ENCODE results near the gene SECTM1. TPM values are rescaled to one million over a fixed set of nuclear protein-coding genes. Genes with fewer than 3 reads are reported as not detected.

The SECTM1 gene
- total and polyA plus RNA-seq, 2 experiments from 2014 or later, result 0.21 to 1.3 TPM

- Histone ChIP-seq H4K20me1 (replicated peaks; ENCODE audit: insufficient read depth) (0 out of 2 replicates have a peak, but pooled peaks cover 5% of the 10 kb centered on the region), H3K9me2 (ENCODE audit: insufficient read depth) (no peaks in the 10 kb centered on the region), H3K27ac (ENCODE audit: low read depth) (no peak overlapping the region), H3K4me3 (no peak overlapping the region), H3K27me3 (ENCODE audit: insufficient read depth) (no peaks in the 10 kb centered on the region), H3K4me2 (no peak overlapping the region), H3F3A (replicated peaks; ENCODE audit: low read depth) (0 out of 2 replicates have a peak, but pooled peaks cover 10% of the 10 kb centered on the region), H3K4me1 (ENCODE audit: insufficient read depth) (peaks cover 4% of the 10 kb centered on the region; the same call in 1 of the 2 replicates), H2AFZ (no peak overlapping the region), H3K79me2 (replicated peaks; ENCODE audit: insufficient read depth) (no peaks in the 10 kb centered on the region), H3K36me3 (ENCODE audit: insufficient read depth) (no peaks in the 10 kb centered on the region)
- DNase-seq (ENCODE audit: low spot score) (no peak), ATAC-seq (no peak)
- no peak overlapping the region for H3K27ac Mint-ChIP-seq
- TF ChIP-seq EZH2phosphoT487 (IDR thresholded peaks at IDR 0.05; ENCODE audit: unreplicated experiment) (no peak), ZNF331 (CRISPR knock-in tag; IDR thresholded peaks at IDR 0.05; ENCODE audit: low read depth) (no peak), ZNF114 (CRISPR knock-in tag; IDR thresholded peaks at IDR 0.05) (no peak)
- TF ChIP-seq, protein P1, sequence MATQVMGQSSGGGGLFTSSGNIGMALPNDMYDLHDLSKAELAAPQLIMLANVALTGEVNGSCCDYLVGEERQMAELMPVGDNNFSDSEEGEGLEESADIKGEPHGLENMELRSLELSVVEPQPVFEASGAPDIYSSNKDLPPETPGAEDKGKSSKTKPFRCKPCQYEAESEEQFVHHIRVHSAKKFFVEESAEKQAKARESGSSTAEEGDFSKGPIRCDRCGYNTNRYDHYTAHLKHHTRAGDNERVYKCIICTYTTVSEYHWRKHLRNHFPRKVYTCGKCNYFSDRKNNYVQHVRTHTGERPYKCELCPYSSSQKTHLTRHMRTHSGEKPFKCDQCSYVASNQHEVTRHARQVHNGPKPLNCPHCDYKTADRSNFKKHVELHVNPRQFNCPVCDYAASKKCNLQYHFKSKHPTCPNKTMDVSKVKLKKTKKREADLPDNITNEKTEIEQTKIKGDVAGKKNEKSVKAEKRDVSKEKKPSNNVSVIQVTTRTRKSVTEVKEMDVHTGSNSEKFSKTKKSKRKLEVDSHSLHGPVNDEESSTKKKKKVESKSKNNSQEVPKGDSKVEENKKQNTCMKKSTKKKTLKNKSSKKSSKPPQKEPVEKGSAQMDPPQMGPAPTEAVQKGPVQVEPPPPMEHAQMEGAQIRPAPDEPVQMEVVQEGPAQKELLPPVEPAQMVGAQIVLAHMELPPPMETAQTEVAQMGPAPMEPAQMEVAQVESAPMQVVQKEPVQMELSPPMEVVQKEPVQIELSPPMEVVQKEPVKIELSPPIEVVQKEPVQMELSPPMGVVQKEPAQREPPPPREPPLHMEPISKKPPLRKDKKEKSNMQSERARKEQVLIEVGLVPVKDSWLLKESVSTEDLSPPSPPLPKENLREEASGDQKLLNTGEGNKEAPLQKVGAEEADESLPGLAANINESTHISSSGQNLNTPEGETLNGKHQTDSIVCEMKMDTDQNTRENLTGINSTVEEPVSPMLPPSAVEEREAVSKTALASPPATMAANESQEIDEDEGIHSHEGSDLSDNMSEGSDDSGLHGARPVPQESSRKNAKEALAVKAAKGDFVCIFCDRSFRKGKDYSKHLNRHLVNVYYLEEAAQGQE (IDR thresholded peaks at IDR 0.05; ENCODE audit: unreplicated experiment), result no peak
- H3K9me3 Mint-ChIP-seq, result no peaks in the 10 kb centered on the region; the same call in 2 of the 3 replicates
- H3K36me3 Mint-ChIP-seq (ENCODE audit: low read depth), result no peaks in the 10 kb centered on the region; the same call in 2 of the 3 replicates
- no peak overlapping the region for H3K4me3 Mint-ChIP-seq
- H3K27me3 Mint-ChIP-seq (ENCODE audit: insufficient read depth, low read depth, poor library complexity), result peaks cover 13% of the 10 kb centered on the region
- H3K4me1 Mint-ChIP-seq, result peaks cover 22% of the 10 kb centered on the region
These were observed 51.0 kb downstream of the SECTM1 start for GRCh38 chr17:82282239-82283207.

DNA sequence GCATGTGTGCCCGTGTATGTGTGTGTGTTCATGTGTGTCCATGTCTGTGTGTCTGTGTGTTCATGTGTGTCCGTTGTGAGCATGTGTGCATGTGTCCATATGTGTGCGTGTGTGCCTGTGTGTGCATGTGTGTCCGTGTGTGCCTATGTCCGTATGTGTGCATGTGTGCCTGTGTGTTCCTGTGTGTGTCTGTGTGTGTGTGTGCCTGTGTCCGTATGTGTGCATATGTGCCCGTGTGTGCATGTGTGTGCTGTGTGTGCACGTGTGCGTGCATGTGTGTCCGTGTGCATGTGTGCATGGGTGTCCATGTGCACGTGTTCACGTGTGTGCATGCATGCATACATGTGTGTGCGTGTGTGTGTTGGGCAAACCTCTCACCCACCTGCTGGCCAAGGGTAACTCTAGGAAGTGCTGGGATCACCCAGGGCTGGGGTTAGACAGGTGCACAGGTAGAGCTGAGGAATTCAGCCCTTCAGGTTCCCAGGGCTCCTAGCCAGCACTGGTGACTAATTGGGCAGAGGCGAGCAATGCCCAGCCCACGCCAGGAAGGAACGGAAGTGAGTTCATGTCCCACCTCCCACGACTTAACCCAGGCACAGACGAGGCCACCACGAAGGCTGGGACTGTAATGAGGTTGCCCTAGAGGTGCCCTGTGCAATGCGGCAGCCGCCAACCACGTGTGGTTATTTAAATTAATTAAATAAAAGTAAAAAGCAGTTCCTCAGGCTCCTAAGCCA is 51.9 kb downstream of the SECTM1 start:
- ATAC-seq, result no peak
- no peak overlapping the region for H3K27ac ChIP-seq (ENCODE audit: low read depth)
- H3K27me3 ChIP-seq (ENCODE audit: insufficient read depth), result no peaks in the 10 kb centered on the region
- no peak overlapping the region for H3K4me2 ChIP-seq
- no peak overlapping the region for H3K27ac Mint-ChIP-seq
- H4K20me1 ChIP-seq (replicated peaks; ENCODE audit: insufficient read depth), result peaks cover 5% of the 10 kb centered on the region; the same call in 1 of the 2 replicates
- H3K4me3 Mint-ChIP-seq, result no peak overlapping the region
- 0 out of 2 replicates have a peak, but pooled peaks cover 14% of the 10 kb centered on the region for H3F3A ChIP-seq (replicated peaks; ENCODE audit: low read depth)
- no peak for DNase-seq (ENCODE audit: low spot score)
- peaks cover 29% of the 10 kb centered on the region for H3K4me1 Mint-ChIP-seq
- no peak overlapping the region for H2AFZ ChIP-seq
- H3K9me3 Mint-ChIP-seq, result no peaks in the 10 kb centered on the region
- H3K4me1 ChIP-seq (ENCODE audit: insufficient read depth), result peaks cover 4% of the 10 kb centered on the region; the same call in 1 of the 2 replicates
- no peaks in the 10 kb centered on the region for H3K36me3 ChIP-seq (ENCODE audit: insufficient read depth)
- H3K27me3 Mint-ChIP-seq (ENCODE audit: insufficient read depth, low read depth, poor library complexity), result peaks cover 15% of the 10 kb centered on the region
- H3K36me3 Mint-ChIP-seq (ENCODE audit: low read depth), result no peaks in the 10 kb centered on the region
- no peaks in the 10 kb centered on the region for H3K9me2 ChIP-seq (ENCODE audit: insufficient read depth)
- H3K79me2 ChIP-seq (replicated peaks; ENCODE audit: insufficient read depth), result no peaks in the 10 kb centered on the region
- H3K4me3 ChIP-seq, result no peak overlapping the region
- no peak for TF ChIP-seq ETS1 (IDR thresholded peaks at IDR 0.05)
- TF ChIP-seq ZNF462 (CRISPR knock-in tag; IDR thresholded peaks at IDR 0.05), result no peak
